ENCODE data around the gene TSHZ2. TPM values are rescaled to one million over a fixed set of nuclear protein-coding genes. Genes with fewer than 3 reads are reported as not detected.

TSHZ2 gene
- total RNA-seq, 2 donors from 2014 or later: 3.3 to 6.2 TPM

GRCh38 chr20:53379014-53379832, 407.1 kb downstream of the TSHZ2 start:
- no peaks in the 10 kb centered on the region for H3K27me3 ChIP-seq
- H3K27ac ChIP-seq: no peak overlapping the region
- H3K9me3 ChIP-seq: no peaks in the 10 kb centered on the region
- no peak for TF ChIP-seq CTCF (IDR thresholded peaks at IDR 0.05)
- DNase-seq (ENCODE audit: low spot score): no peak
- no peaks in the 10 kb centered on the region for H3K36me3 ChIP-seq
- no peaks in the 10 kb centered on the region for H3K4me1 ChIP-seq
- H3K4me3 ChIP-seq: no peak overlapping the region

GRCh38 chr20:53379833-53380120, 407.6 kb downstream of the TSHZ2 start:
- H3K27me3 ChIP-seq: no peaks in the 10 kb centered on the region
- no peaks in the 10 kb centered on the region for H3K4me1 ChIP-seq
- TF ChIP-seq CTCF (IDR thresholded peaks at IDR 0.05): no peak
- H3K36me3 ChIP-seq: no peaks in the 10 kb centered on the region
- no peak for DNase-seq (ENCODE audit: low spot score)
- no peaks in the 10 kb centered on the region for H3K9me3 ChIP-seq
- H3K4me3 ChIP-seq: no peak overlapping the region
- H3K27ac ChIP-seq: no peak overlapping the region

DNA sequence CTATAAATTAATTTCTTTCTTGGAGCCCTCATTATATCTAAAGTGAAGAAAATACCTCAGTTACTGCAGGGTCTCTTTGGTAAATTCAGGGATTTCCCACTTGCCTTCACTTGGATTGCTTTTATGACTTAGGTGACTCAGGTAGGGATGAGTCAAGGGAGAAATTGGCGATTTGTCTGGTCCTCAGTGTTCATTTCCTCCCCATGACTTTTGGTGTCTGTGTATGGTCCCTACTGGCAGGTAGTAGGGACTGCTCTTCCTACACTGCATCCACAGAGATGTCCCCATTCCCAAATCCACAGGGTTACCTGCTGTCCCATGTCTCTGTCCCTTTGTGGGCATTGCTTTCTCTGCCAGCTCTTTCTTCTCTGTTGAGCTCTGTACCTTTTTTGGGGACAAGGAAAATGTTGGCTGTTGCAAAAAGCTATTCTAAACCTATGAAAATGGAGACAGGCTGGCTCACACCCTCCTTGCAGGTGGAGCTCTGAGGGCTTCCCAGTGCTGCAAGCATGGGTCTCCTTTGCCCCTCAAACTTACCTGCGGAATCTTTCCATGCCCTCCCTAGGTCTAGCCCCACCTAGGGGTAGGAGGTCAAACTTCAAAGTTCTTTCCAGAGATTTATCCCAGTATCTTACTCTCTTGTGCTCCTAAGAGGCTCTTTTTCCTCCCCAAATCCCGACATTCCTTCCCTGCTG, 409.6 kb downstream of the TSHZ2 start:
- TF ChIP-seq CTCF (IDR thresholded peaks at IDR 0.05): no peak
- H3K27ac ChIP-seq: no peak overlapping the region
- no peaks in the 10 kb centered on the region for H3K4me1 ChIP-seq
- H3K9me3 ChIP-seq: no peaks in the 10 kb centered on the region
- DNase-seq (ENCODE audit: low spot score): no peak
- no peak overlapping the region for H3K4me3 ChIP-seq
- H3K27me3 ChIP-seq: no peaks in the 10 kb centered on the region
- H3K36me3 ChIP-seq: no peaks in the 10 kb centered on the region

- DNase-seq (ENCODE audit: low spot score): no peak
- TF ChIP-seq CTCF (IDR thresholded peaks at IDR 0.05): no peak
Observed at GRCh38 chr20:53382263-53382844, 410.2 kb downstream of the TSHZ2 start.

GRCh38 chr20:53383916-53384315, 411.8 kb downstream of the TSHZ2 start:
- Histone ChIP-seq H3K36me3 (no peaks in the 10 kb centered on the region), H3K9me3 (no peaks in the 10 kb centered on the region), H3K4me3 (no peak overlapping the region), H3K27me3 (no peaks in the 10 kb centered on the region), H3K27ac (no peak overlapping the region), H3K4me1 (no peaks in the 10 kb centered on the region)
- DNase-seq (ENCODE audit: low spot score): no peak
- no peak for TF ChIP-seq CTCF (IDR thresholded peaks at IDR 0.05)

More at GRCh38 chr20:53382263-53382844, 410.2 kb downstream of the TSHZ2 start:
- no peak overlapping the region for H3K27ac ChIP-seq
- no peaks in the 10 kb centered on the region for H3K9me3 ChIP-seq
- no peaks in the 10 kb centered on the region for H3K36me3 ChIP-seq
- H3K4me3 ChIP-seq: no peak overlapping the region
- no peaks in the 10 kb centered on the region for H3K27me3 ChIP-seq
- H3K4me1 ChIP-seq: no peaks in the 10 kb centered on the region
